Tibial nerve (tissue), 4 donors: ENCODE data around the gene ETV6. TPM values are rescaled to one million over a fixed set of nuclear protein-coding genes. Genes with fewer than 3 reads are reported as not detected.
A peak's percentile ranks its signal among the peaks of the same experiment; 100 is the strongest.

Source experiments
- DNase-seq, 2 donors: peaks; one replicate each; pipeline ENCODE4 v3.0.0-alpha.2; 2019; ENCODE audit warnings: low spot score in 2 of 2
- H3K27ac ChIP-seq, 4 donors: fragments of 200-600 bp; sonication (generic) in 3 of 4; one replicate each; pipeline ENCODE4 v1.5.1; 2017 to 2019; ENCODE audit warnings: mild to moderate bottlenecking in 1 of 4
- H3K27me3 ChIP-seq, 2 donors: fragments of 200-600 bp; sonication (generic) in 1 of 2; one replicate each; pipeline versions ENCODE4 v1.5.1 to v1.6.0; 2017 to 2019
- H3K36me3 ChIP-seq, 3 donors: fragments of 200-600 bp; sonication (generic); one replicate each; pipeline ENCODE4 v1.5.1; 2018 to 2019
- H3K4me1 ChIP-seq, 4 donors: fragments of 200-600 bp; sonication (generic) in 3 of 4; one replicate each; pipeline ENCODE4 v1.5.1; 2017 to 2019
- H3K4me3 ChIP-seq, 4 donors: fragments of 200-600 bp; sonication (generic) in 3 of 4; one replicate each; pipeline ENCODE4 v1.5.1; 2017 to 2019; ENCODE audit warnings: mild to moderate bottlenecking in 1 of 4, moderate library complexity in 1 of 4
- H3K9me3 ChIP-seq, 4 donors: fragments of 200-600 bp; sonication (generic) in 3 of 4; one replicate each; pipeline ENCODE4 v1.5.1; 2017 to 2019
- CTCF ChIP-seq, 5 experiments: fragments of 200-600 bp in 3 of 5; fragments of 450-650 bp in 2 of 5; sonication (generic) in 3 of 5; IDR thresholded peaks; one replicate each; pipeline ENCODE4 v1.5.1; 2016 to 2019; ENCODE audit warnings: antibody characterized with exemption in 5 of 5, mild to moderate bottlenecking in 3 of 5, moderate library complexity in 2 of 5
- EP300 ChIP-seq, 2 donors: sonication (generic); formaldehyde crosslinking; IDR thresholded peaks; one replicate each; pipeline ENCODE4 v1.6.1; 2017; ENCODE audit warnings: antibody characterized with exemption in 2 of 2, mild to moderate bottlenecking in 1 of 2
- POLR2A ChIP-seq, 2 donors: fragments of 450-650 bp; IDR thresholded peaks; one replicate each; pipeline ENCODE4 v1.6.1; 2017; ENCODE audit warnings: antibody characterized with exemption in 2 of 2, mild to moderate bottlenecking in 2 of 2, moderate library complexity in 2 of 2
- WGBS, 2 donors: methylation state at CpG; one replicate each; pipeline ENCODE4 v1.1.5; 2018; 5-methylcytosine and 5-hydroxymethylcytosine counted together
- total RNA-seq, 4 donors: library from RNA; depleted of rRNA; stranded (reverse); fragments of >200 nt; gene quantifications; one replicate each; pipeline ENCODE4 v1.1.0, GENCODE V29; 2016

ETV6 gene
- total RNA-seq, 4 donors from 2014 or later, result 6.7 to 14.1 (median 8.3) TPM

GRCh38 chr12:11863478-11863906 is 214.0 kb downstream of the ETV6 start:
- H3K9me3 ChIP-seq, result peaks cover 0 to 10% (median 4%) of the 10 kb centered on the region in 4 donors
- peaks cover 0 to 36% (median 9%) of the 10 kb centered on the region in 4 donors for H3K4me1 ChIP-seq
- peaks cover 0 to 8% (median 0%) of the 10 kb centered on the region in 3 donors for H3K36me3 ChIP-seq
- 1 to 23% methylated on average over 5 of the region's 5 CpGs for WGBS, 2 donors
- TF ChIP-seq POLR2A (IDR thresholded peaks at IDR 0.05) (no peak), CTCF (IDR thresholded peaks at IDR 0.05) (no peak), EP300 (IDR thresholded peaks at IDR 0.05) (peak in 1 of 2 donors; percentile 29)
- H3K4me3 ChIP-seq, result no peak overlapping the region
- H3K27me3 ChIP-seq, result no peaks in the 10 kb centered on the region
- DNase-seq, result peak in 1 of 2 donors; percentile 22
- peak overlapping the region; percentile 6 to 84 (median 73) for H3K27ac ChIP-seq

- Histone ChIP-seq H3K27ac (peak overlapping the region; percentile 6 to 84 (median 73)), H3K4me1 (peaks cover 0 to 36% (median 9%) of the 10 kb centered on the region in 4 donors), H3K4me3 (no peak overlapping the region), H3K27me3 (no peaks in the 10 kb centered on the region), H3K9me3 (peaks cover 0 to 10% (median 4%) of the 10 kb centered on the region in 4 donors), H3K36me3 (peaks cover 0 to 8% (median 0%) of the 10 kb centered on the region in 3 donors)
- 44 to 49% methylated on average over 3 of the region's 3 CpGs for WGBS, 2 donors
- no peak for TF ChIP-seq POLR2A (IDR thresholded peaks at IDR 0.05)
- TF ChIP-seq CTCF (IDR thresholded peaks at IDR 0.05), result no peak
- TF ChIP-seq EP300 (IDR thresholded peaks at IDR 0.05), result no peak
- no peak for DNase-seq
These were observed 214.5 kb downstream of the ETV6 start for GRCh38 chr12:11863988-11864387.

- Histone ChIP-seq H3K4me3 (no peak overlapping the region), H3K27me3 (no peaks in the 10 kb centered on the region), H3K4me1 (peaks cover 0 to 36% (median 9%) of the 10 kb centered on the region in 4 donors), H3K9me3 (peaks cover 0 to 10% (median 4%) of the 10 kb centered on the region in 4 donors), H3K27ac (no peak overlapping the region), H3K36me3 (peaks cover 0 to 18% (median 11%) of the 10 kb centered on the region in 3 donors)
- TF ChIP-seq CTCF (IDR thresholded peaks at IDR 0.05) (no peak), EP300 (IDR thresholded peaks at IDR 0.05) (no peak), POLR2A (IDR thresholded peaks at IDR 0.05) (no peak)
- DNase-seq, result no peak
- WGBS, 2 donors, result 94 to 97% methylated on average over 4 of the region's 4 CpGs
These were observed 216.3 kb downstream of the ETV6 start for GRCh38 chr12:11865824-11866223.

- TF ChIP-seq EP300 (IDR thresholded peaks at IDR 0.05), result no peak
- TF ChIP-seq CTCF (IDR thresholded peaks at IDR 0.05), result no peak
- no peak for TF ChIP-seq POLR2A (IDR thresholded peaks at IDR 0.05)
- peaks cover 0 to 10% (median 4%) of the 10 kb centered on the region in 4 donors for H3K9me3 ChIP-seq
- H3K27me3 ChIP-seq, result no peaks in the 10 kb centered on the region
- 95 to 100% methylated on average over 1 of the region's 1 CpG for WGBS, 2 donors
- DNase-seq, result no peak
- H3K36me3 ChIP-seq, result peaks cover 0 to 32% (median 11%) of the 10 kb centered on the region in 3 donors
- H3K4me3 ChIP-seq, result no peak overlapping the region
- peaks cover 0 to 18% (median 4%) of the 10 kb centered on the region in 4 donors for H3K4me1 ChIP-seq
- H3K27ac ChIP-seq, result no peak overlapping the region
These were observed 218.6 kb downstream of the ETV6 start for GRCh38 chr12:11868027-11868426.

GRCh38 chr12:11869406-11869805 is 219.9 kb downstream of the ETV6 start:
- no peak for TF ChIP-seq POLR2A (IDR thresholded peaks at IDR 0.05)
- TF ChIP-seq CTCF (IDR thresholded peaks at IDR 0.05), result no peak
- 93 to 97% methylated on average over 17 to 18 of the region's 18 CpGs for WGBS, 2 donors
- H3K4me1 ChIP-seq, result peaks cover 0 to 4% (median 0%) of the 10 kb centered on the region in 4 donors
- no peak for DNase-seq
- H3K27ac ChIP-seq, result no peak overlapping the region
- H3K9me3 ChIP-seq, result peaks cover 0 to 10% (median 4%) of the 10 kb centered on the region in 4 donors
- no peaks in the 10 kb centered on the region for H3K27me3 ChIP-seq
- no peak overlapping the region for H3K4me3 ChIP-seq
- peaks cover 0 to 32% (median 11%) of the 10 kb centered on the region in 3 donors for H3K36me3 ChIP-seq
